ENCODE measurements around the gene PRR36.

DNA sequence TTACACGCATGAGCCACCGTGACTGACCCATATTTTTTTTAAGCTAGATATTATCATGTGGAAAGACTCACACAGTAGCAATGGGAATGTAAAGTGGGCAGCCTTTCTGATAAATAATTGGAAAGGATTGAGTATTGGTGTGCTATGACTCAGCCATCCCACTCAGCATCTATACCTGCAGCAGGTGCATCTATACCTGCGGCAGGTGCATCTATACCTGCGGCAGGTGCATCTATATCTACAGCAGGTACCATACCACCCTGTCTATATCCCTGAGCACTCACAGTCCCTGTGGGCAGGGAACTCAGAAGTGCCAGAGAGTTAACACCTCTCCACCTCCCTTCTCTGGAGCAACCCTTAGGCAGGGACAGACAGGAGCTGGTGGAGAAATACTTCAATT is 8.9 kb upstream of the PRR36 start:
- TF ChIP-seq POLR2AphosphoS5 (IDR thresholded peaks at IDR 0.05) = no peak
- TF ChIP-seq, protein P1, sequence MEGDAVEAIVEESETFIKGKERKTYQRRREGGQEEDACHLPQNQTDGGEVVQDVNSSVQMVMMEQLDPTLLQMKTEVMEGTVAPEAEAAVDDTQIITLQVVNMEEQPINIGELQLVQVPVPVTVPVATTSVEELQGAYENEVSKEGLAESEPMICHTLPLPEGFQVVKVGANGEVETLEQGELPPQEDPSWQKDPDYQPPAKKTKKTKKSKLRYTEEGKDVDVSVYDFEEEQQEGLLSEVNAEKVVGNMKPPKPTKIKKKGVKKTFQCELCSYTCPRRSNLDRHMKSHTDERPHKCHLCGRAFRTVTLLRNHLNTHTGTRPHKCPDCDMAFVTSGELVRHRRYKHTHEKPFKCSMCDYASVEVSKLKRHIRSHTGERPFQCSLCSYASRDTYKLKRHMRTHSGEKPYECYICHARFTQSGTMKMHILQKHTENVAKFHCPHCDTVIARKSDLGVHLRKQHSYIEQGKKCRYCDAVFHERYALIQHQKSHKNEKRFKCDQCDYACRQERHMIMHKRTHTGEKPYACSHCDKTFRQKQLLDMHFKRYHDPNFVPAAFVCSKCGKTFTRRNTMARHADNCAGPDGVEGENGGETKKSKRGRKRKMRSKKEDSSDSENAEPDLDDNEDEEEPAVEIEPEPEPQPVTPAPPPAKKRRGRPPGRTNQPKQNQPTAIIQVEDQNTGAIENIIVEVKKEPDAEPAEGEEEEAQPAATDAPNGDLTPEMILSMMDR (IDR thresholded peaks at IDR 0.05) = no peak
- TF ChIP-seq POLR2A (IDR thresholded peaks at IDR 0.05) = no peak
- no peak for TF ChIP-seq EP300 (IDR thresholded peaks at IDR 0.05)
